Dedifferentiated amniotic fluid mesenchymal stem cell (primary cell): Measurements from ENCODE around the gene TGM5.
"Not testable (repeated sequence)": the region's sequence is repeated elsewhere in the genome, so short reads cannot be mapped to it uniquely, and the experiment has no call there.

Experiments
- DNase-seq: peaks from one replicate; pipeline ENCODE4 v3.0.0-alpha.2; 2016; ENCODE audit errors: extremely low spot score

Gene TGM5

DNA sequence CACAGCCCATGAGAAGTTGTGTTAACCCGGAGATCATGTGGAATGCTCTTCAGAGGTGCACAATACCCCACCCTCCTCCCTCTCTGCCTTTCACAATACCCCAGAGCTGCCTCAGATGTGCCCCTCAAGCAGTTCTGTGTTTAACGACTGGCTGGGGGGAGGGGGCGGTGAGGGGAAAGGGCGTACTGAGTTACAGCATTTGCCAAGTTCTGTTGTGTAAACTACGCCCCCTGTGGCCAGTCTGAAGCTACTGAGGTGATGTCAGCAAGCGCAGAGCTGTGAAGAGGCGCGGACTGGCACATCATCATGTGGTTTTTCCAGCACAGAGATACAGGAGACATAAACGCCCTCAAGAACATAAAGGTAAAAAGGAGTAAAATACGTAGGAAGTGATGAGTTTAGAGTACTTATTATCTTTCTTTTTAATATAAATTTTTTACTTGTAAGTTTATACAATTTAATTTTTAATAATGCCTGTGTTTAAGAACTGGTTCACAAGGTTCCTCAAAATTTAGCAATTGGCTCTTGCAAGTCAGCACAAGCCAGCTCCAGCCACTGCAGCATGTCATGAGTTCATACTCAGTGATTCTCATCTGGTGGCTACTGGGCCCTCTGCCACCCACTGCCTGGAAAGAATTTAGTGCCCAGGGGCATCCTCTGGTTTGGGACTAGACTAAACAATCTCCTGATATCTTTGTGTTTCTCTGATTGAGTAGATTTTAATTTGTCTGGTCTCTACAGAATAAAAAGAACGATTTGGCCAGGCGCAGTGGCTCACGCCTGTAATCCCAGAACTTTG, 47.6 kb downstream of the TGM5 start:
- peak; percentile 58 for DNase-seq

DNA sequence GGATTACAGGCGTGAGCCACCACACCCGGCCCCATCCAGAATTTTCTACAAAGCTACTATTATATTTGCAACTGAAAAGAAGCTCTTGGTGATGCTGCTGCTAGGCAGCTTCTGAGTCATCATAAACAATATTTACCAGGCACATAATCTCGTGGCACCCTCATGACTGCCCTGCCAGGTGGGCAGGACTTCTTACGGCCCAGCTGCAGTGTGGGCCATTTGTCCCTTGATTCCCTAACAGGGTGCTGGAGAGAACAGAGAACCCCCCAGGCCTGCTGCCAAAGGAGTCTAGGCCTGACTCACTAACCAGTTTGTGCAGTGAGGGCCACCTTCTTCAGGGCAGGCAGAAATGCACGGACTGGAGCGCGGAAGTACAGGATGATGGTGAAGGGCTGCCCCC, 50.8 kb downstream of the TGM5 start:
- no peak for DNase-seq

GRCh38 chr15:43214592-43215295, 52.0 kb downstream of the TGM5 start:
- DNase-seq: no peak

DNA sequence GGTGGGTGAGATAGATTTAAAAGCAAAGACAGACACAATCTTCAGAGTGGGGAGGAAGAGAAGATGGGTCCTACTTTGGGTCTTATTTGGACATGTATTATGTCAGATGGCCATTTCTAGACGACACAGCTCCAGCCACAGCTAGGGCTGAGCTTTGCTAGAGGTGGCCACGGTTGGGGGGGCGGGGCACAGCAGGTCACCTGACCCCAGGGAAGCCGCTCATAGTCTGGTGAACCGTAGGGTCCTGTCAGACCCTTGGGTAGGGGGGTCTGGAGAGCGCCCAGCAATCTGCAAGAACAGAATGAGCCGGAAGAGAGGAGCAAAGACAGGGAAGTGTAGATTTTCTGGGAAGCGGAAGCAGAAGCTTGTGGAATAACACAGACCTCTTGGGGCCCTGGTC, 52.6 kb downstream of the TGM5 start:
- no peak for DNase-seq

GRCh38 chr15:43213466-43213865, 53.3 kb downstream of the TGM5 start:
- DNase-seq: no peak

GRCh38 chr15:43212951-43213350, 53.8 kb downstream of the TGM5 start:
- no peak for DNase-seq

GRCh38 chr15:43212299-43212698, 54.4 kb downstream of the TGM5 start:
- no peak for DNase-seq

- DNase-seq: no peak
Observed at GRCh38 chr15:43211224-43211735, 55.4 kb downstream of the TGM5 start.

DNA sequence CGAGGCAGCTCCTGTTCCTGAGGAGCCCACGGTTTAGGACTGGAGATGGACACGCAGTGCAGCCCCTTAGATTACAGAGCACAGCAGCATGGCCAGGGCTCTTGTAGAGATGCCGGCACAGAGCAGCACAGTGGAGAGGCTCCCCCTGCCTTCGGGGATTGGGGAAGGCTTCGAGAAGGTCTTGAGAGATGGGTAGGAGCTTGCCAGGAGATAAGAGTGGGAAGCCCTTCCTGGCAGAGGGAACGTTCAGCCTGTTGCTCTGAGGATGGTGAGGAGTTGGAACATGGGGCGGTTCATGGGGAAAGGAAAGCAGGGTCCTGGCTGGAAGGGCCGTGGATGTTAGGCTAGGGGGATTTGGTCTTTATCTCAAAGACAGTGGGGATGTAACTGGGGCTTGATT, 55.9 kb downstream of the TGM5 start:
- no peak for DNase-seq

GRCh38 chr15:43210172-43210745, 56.5 kb downstream of the TGM5 start:
- no peak for DNase-seq

GRCh38 chr15:43209059-43209824, 57.5 kb downstream of the TGM5 start:
- no peak for DNase-seq

- DNase-seq: no peak
Observed at GRCh38 chr15:43208052-43209002, 58.4 kb downstream of the TGM5 start.

DNA sequence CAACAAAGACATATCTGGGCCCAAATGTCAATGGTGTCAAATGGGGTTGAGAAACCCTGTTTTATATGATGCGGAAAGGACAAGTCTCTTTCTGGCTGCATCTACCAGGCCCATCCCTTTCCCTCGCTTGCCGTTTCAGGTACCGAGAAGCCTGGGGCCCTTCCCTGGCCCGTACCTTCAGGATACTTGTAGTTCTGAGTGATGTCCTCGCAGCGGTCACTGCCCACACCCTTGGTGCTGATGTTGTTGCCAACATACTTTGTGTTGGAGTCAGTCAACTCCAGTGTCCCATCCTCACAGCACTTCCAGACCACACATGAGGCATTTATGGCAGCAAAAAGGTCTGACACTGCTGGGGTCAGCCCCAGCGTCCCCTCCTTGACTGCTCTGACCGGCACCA, 59.7 kb downstream of the TGM5 start:
- DNase-seq: no peak

- DNase-seq: no peak
Observed at GRCh38 chr15:43206054-43206453, 60.7 kb downstream of the TGM5 start.

DNA sequence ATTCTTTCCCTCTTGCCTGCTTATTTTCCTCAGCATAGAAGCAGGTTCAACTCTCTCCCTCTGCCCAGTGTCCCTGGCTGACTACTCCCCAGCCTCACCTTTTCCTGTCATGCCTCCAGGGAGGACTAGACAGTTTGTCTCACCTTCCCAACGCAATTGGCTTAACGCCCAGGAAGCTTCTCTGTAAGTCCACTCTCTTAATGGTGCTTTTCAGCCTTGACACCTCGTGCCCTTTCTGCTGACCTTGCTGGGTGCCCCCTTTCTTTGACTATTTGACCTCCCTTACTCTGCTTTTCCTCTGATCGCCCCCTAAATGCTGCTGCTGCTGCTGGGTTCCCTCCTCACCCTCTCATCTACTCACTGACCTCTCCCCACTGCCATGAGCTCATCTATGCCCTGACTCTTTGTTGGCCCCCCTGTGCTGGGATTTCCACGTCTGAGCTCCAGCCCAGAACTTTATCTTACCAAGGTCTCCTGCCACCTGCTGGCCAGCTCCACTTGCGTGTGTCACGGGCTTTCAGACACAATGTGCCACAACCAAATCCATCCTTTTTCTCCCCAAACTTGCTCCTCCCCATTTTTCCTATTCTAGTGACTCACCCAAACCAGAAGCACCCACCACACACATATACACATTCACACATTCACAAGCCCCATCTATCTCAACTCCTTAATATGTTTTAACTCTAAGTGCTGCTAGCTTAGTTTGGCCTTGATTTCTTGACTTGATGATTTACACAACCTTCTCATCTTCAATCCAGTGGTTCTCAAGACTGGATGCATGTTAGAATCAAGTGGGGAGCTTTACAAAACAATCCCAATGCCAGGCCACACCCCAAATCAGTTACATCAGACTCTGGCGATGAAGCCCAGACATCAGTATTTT, 62.5 kb downstream of the TGM5 start:
- peak; percentile 50 for DNase-seq

GRCh38 chr15:43199945-43200488, 66.7 kb downstream of the TGM5 start:
- no peak for DNase-seq

DNA sequence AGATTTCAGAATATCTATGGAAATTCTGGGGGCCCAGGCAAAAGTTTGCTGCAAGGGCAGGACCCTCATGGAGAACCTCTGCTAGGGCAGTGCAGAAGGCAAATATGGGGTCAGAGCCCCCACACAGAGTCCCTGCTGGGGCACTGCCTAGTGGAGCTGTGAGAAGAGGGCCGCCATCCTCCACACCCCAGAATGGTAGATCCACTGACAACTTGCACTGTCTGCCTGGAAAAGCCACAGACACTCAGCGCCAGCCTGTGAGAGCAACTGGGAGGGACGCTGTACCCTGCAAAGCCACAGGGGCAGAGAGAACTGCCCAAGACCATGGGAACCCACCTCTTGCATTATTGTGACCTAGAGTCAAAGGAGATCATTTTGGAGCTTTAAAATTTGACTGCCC, 67.7 kb downstream of the TGM5 start:
- DNase-seq: no peak

DNA sequence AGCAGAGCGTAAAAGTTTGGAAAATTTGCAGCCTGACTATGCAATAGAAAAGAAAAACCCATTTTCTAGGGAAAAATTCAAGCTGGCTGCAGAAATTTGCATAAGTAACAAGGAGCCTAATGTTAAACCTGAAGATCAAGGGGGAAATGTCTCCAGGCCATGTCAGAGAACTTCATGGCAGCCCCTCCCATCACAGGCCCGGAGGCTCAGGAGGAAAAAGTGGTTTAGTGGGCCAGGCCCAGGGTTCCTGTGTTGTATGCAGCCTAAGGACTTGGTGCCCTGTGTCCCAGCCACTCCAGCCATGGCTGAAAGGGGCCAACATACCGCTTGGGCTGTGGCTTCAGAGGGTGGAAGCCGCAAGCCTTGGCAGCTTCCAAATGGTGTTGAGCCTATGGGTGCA, 68.2 kb downstream of the TGM5 start:
- DNase-seq: not testable (repeated sequence)

DNA sequence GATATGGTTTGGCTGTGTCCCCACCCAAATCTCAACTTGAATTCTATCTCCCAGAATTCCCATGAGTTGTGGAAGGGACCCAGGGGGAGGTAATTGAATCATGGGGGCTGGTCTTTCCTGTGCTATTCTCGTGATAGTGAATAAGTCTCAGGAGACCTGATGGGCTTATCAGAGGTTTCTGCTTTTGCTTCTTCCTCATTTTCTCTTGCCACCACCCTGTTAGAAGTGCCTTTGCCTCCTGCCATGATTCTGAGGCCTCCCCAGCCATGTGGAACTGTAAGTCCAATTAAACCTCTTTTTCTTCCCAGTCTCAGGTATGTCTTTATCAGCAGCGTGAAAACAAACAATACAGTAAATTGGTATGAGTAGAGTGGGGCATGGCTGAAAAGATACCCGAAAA, 69.0 kb downstream of the TGM5 start:
- not testable (repeated sequence) for DNase-seq
